HT1080 (cell line): ENCODE data around the gene ATE1. TPM values are rescaled to one million over a fixed set of nuclear protein-coding genes. Genes with fewer than 3 reads are reported as not detected.

Experiments
- DNase-seq: peaks from one replicate; pipeline ENCODE4 v3.0.0-alpha.2; 2015; ENCODE audit warnings: low read depth
- total RNA-seq: library from RNA; depleted of rRNA; stranded (reverse); fragments of >200 nt; shearing (Covaris generic); gene quantifications from 2 replicates; pipeline ENCODE4 v1.2.3, GENCODE V29; 2014

Gene ATE1
- total RNA-seq, 1 experiment from 2014 or later = 25.8 TPM

DNA sequence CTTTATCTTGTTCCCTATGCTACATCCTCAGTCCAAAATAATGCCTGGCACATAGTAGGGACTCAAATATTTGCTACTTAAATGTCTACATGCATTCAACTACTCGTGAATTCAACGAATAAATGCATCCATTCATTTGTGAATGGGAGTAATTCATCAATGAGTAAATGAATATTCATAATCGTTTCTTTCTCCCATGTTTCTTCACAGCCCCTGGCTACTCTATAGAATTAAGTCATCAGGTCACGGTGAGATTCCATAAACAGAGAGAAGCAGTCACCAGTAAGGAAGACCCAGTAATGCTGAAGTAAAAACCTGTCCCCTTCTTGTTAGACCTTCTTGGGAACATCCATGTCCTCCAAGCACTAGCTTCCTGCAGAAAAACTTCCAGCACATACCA, 48.4 kb downstream of the ATE1 start:
- DNase-seq = no peak

DNA sequence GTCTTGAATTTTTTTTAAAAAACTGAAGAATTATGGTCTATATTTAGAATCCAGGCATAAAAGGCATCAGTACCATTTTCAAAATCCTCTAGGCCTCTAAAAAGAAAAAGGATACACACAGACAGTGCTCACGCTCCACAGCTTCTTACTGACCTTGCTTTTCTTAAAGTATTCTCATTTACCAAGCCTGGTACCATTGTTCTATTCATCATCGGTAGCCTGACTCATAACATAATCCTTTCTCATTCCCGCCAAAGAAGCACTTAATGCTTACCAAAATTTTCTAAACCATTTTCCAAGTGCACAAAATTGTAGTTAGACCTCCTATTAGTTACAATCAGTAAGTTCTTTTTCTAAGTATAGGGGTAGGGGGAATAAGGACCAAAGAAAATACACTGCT, 54.6 kb downstream of the ATE1 start:
- peak; percentile 40 for DNase-seq

DNA sequence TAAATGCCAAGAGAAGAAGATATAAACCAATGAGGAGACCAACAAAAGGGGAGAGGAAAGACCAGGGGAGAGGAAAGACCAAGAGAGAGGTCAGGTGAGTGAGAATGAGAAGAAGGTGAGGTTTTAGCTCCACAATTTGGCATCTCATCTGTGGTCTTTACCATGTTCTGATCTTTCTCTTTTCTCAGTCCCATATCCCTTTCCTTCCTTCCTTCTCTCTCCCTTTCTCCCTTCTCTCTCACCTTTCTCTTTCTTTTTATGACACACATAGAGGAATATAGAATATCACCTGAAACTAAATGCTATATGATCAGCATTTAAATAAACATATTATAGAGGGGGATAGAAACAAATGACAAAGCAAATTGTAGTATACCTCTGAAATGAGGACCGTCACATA, 57.4 kb downstream of the ATE1 start:
- DNase-seq = no peak

DNA sequence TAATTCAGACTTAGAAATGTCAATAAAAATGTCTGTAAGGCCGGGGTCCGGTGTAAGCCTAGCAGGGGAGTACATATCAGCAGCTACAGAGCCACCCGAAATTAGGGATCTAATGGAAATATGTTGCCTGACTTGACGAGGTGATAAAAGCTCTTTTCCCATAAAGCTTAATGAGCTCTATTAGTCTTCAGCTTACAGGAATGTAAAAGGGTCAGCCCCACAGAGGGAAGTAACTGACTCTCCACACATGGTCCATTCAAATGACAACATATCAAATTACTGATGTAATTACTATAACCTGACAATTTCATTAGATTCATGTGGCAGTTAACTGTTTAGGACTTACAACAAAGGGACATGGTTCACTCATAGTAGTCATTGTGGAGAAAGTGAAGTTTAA, 62.3 kb downstream of the ATE1 start:
- no peak for DNase-seq

DNA sequence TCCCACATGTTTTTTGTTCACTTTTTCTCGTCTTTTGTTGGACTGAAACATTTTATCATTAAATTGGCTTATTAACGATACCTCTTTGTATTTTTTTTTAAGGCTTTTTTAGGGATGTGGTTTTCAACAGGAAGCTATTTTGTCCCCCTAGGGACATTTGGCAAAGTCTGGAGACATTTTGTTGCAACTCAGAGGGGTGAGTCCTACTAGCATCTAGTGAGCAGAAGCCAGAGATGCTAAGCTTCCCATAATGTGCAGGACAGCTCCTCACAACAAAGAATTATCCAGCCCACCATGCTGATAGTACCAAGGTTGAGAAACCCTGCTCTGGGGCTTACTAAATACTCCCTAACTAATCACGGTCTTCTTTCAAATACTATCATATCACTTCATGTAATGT, 63.2 kb downstream of the ATE1 start:
- DNase-seq = no peak

DNA sequence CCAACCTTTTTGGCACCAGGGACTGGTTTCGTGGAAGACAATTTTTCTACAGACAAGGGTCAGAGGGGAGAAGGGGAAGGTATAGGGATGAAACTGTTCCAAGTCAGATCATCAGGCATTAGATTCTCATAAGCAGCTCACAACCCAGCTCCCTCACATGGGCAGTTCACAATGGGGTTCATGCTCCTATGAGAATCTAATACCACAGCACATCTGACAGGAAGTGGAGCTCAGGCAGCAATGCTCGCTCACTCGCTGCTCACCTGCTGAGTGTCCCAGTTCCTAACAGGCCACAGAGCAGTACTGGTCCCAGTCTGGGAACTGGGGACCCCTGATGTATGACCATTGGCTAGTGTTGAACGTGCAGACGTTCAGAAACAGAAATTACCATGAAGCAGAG, 63.7 kb downstream of the ATE1 start:
- DNase-seq = peak; percentile 25

DNA sequence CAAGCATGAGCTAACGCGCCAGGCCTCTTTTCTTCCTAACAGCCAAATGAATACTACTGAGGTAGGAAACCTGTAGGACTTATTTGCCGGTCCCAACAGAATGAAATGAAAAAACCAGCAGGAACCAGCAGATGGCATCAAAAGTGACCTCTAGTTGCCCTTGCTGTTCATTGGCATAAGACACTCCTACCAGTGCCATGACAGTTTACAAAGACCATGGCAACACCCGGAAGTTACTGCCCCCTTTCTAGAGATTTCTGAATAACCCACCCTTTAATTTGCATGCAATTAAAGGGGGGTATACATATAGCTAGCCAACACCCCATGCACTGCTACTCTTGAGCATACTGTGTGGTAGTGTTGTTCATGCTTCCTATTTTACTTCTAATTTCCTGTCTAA, 65.2 kb downstream of the ATE1 start:
- peak; percentile 3 for DNase-seq

DNA sequence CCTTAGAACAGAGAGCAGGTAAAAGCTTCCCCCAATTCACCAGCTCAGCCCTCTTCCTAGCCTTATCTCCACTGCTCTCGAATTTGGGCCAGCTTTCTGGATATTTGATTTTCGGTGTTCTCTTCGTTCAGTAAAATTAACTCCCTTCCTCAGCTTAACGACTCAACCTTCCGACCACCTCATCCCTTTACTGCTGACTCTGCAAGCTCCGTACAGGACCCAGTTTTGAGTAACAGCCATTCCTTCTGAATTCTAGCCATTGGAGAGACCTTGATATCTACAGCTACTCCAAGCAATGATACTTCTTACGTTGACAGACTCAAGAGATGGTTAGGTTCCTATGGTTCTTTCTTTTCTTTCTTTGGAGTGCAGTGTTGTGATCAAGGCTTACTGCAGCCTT, 65.8 kb downstream of the ATE1 start:
- no peak for DNase-seq

DNA sequence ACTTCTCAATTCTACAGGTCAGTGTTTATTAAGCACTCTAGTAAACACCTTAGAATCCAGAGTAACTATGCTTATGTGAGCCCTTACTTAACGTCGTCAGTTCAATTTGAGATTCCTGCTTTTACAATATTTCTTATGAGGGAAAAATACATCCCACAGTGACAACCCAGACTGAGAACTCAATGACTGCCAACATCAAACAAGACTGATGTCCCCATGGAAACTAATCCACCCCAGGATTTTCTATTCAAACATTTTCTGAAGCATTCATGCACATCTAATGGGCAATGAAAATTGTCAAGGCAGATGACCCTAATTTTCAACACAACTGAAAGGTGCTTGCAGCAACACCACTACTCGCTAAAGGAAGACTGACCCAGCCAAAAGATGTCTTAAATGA, 67.0 kb downstream of the ATE1 start:
- no peak for DNase-seq

DNA sequence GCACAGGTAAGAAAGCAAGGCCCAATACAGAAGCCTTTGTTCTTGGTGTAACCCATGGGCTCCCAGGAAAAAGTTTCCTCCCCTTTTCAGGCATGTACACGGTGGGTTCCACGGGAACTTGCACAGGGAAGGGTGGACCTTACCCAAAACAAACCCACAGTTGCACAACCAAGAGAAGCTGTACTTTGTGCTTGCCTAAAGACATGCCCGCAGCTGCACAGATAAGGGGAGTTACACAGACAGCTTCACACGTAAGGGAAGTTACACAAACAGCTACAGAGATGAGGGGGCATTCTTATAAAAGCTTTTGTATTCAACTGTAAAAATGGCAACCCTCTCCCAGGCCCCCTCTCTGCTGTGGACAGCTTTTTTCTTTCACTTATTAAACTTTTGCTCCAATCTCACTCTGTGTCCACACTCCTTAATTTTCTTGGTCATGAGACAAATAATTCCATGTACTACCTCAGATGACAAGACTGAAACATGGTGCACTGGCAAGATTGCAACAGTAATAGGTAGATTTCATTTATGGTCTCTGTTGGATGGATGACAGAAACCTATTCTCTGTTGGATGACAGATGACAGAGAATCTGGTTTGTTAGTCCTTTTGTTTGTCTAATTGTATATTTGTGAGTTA, 72.9 kb downstream of the ATE1 start:
- DNase-seq = no peak

DNA sequence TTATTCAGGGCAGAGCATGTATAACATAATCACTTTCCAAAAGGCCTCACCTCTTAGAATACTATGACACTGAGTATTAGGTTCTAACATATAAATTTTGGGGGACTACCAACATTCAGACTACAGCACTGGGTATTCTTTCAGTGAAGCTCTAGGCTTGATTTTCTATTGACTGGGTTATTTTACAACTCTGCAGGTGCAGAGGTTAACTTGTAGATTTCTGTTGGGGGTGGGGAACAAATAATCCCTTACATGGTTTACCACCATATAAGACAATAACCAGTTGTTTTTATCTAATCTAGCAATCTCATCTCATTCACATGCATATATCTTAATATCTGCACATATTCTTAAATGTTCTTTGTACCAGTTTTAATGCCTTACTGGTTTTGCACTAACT, 73.9 kb downstream of the ATE1 start:
- DNase-seq = no peak

DNA sequence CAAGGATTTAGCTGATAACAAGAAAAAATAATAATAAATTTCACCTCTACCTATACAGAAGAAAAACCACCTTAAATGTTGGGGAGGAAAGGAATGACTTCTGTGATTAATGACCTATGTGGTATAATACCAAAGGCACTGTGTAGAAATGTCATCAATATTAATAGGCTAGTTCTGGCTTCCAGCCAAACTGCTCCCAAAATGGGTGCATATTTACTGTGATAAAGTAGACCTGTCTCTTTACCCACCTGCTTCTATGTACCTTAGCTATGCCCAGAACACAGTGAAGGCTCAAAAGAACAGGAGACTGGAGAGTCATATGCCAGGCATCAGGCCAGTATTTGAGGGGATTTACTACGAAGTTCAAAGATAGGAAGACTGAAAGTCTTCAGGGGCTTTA, 76.0 kb downstream of the ATE1 start:
- no peak for DNase-seq

DNA sequence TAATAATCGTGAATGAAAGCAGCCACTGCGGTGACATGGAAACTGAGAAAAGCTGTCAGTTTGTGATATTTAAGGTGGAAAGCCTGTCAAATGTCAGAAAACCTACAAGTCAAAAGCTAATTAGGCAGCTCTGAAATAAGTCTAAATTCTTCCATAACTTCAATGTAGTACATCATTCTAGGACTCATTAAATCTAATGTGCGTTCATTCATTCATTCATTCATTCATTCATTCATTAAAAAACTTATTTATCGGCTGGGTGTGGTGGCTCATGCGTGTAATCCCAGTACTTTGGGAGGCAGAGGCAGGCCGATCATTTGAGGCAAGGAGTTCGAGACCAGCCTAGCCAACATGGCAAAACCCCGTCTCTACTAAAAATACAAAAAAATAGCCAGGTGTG, 79.7 kb downstream of the ATE1 start:
- DNase-seq = no peak

DNA sequence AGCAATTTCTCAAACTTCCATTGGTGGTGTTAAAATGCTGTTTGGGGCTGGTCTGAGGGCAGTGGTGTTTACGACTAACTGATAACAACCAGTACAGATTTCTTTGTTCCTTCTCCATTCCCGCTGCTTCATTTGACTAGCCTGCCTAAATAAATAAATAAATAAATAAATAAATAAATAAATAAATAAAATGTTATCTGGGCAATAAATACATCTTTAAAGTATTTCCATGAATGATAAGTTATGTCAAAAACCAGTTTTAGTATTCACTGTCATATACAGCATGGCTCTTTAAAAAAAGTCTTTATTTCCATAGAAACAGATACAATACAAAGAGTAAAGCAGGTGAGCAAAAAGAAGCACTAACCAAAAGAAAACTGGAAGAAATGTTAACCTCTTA, 81.3 kb downstream of the ATE1 start:
- DNase-seq = no peak

DNA sequence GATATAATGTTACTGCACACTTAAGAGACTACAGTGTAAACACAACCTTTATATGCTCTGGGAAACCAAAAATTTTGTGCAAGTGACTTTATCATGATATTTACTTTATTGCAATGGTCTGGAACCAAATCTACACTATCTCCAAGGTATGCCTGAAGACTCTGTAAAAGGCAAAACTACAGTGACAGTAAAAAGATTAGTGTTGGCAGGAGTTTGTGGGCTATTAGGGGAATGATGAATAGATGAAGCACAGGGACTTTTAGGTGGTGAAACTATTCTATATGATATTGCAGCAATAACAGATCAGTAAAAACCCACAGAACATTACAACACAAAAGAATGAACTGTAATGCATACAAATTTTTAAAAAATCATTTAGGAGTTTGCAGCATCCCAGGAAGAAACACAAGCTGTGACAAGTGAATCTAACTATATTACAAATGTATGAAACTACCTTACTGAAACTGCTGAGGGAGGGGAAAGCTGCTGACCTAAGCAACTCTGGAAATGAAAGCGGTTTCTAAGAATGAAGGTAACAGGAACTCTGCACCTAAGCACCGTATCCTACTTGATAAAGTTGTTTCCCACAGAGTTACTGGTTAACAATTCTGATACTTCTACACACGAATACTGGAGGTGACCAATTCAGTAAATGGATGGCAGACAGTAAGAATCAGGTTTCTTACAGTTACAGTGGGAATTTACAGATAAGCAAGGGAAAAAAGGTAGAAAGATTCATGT, 82.6 kb downstream of the ATE1 start:
- no peak for DNase-seq

DNA sequence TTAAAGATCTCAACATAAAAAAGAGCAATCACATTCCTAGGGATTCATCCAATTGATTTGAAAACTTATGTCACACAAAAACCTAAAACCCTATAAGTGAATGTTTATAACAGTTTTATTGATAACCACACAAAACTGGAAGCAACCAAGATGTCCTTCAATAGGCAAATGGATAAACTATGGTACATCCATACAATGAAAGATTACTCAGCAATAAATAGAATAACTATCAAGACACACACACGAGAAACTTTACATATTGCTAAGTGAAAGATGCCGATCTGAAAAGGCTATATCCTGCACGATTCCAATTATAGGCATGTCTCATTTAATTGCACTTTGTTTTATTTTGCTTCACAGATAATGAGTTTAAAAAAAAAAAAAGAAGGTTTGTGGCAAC, 83.3 kb downstream of the ATE1 start:
- no peak for DNase-seq

DNA sequence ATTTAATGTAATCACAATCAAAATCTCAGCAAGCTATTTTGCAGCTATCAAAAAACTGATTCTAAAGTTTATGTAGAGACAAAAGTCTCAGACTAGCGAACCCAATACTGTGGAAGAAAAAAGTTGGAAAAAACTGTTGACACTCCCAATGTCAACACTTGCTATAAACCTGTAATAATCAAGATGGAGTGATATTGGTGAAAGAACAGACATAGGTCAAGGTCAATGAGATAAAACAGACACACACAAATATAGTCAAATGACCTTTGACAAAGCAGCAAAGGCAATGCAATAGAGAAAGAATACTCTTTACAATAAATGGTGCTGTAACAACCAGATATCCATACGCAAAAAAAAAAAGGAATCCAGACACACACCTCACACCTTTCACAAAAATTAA, 84.5 kb downstream of the ATE1 start:
- DNase-seq = no peak

DNA sequence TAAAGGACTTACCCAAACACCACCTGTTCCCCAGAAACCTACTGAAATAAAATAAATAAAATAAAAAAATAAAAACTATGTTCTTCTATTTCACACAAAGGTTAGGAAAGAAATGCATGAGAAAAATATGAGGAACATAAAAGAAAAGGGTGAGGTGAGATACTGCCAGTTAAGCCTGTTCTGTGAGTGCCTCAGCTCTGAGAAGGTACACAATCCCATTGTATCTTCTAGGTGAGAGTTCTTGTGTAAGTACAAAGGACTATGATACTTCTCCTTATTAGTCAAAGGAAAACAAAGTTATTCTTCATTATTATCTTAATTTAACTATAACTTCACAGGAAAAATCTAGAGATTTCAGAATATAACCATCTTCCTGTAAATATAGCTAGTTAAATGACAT, 86.0 kb downstream of the ATE1 start:
- DNase-seq = no peak

DNA sequence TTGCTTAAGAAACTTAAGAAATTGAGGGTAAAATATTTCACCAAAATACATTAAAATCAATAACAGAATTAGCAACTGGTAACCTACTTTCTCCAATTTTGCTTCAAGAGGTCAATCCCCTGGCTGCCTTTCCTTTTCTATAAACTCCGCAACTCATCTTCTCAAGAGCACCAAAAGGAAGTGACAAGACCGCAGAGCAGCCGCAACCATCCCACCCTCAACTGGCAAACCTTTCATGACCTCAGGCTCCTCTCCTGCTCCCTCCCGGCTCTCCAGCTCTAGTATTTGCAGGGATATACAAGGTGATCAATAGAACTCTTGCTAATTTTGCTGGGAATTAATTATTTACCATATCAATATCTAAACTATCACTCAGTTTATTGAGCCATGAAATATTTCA, 88.9 kb downstream of the ATE1 start:
- peak; percentile 50 for DNase-seq

DNA sequence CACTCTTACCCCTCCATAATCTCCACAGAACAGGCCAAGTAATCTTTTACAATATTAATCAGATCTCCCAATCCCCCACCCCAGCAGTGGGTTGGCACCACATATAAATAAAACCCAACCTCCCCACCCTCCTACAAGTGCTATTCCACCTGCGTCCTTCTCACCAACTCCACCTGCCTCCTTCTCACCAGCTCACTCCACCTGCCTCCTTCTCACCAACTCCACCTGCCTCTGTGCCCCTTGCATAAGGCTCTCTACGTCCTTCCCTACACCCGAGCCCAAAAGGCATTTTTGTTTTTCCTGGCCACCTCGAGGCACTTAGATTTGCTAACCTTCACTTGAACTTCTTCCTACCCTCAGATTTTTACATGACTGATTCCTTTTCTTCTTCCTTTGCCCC, 89.7 kb downstream of the ATE1 start:
- DNase-seq = no peak

DNA sequence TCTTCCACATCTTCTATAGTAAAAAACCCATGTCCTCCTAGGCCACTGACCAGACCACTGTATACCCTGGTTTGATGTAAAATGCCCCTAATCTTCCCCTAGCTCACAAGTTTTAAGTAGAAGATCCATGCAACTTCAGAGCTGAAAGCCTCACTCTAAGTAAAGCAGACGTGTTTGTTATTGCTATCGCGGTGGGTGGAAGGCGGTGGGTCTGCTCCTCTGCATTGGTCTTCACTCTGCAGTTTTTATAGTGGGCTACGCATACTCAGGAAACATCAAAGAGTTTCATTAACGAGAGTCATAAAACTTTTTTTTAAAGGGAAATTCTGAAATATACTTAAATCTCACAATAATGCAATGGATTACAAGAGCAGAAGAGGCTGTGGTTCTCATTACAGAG, 91.7 kb downstream of the ATE1 start:
- DNase-seq = no peak

DNA sequence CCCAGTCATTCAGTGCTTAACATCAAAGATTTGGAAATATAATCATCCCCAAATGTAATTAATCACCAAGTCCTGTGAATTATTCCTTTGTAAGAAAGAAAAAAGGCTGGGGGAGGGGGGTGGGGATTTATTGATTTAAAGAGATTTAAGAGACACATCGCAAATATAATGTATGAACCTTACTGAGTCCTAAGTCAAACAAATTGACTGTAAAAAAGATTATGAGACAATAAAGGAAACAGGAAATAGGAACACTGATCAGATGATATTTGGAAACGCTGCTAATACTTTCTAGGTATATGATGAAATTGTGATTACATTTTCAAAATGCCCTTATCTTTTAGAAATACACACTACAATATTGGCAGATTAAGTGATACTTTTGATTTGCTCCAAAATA, 92.5 kb downstream of the ATE1 start:
- DNase-seq = no peak

DNA sequence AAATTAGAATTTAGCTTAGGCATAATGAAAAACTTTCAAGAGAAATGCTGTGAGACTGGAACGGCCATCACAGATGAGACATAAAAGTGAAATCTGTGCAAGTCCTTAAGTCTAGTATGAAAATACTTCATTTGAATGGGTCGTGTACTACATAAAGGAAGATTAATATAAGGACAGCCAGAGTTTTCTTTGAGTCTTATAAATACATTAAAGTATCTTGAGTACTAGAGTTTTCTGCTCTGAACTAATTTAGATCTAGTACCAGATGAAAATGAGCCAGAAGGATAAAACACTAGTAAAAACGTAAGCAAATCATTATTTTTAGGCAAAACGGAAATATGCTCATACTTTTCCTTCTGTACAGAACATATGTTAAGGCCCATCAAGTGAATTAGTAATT, 93.1 kb downstream of the ATE1 start:
- no peak for DNase-seq

DNA sequence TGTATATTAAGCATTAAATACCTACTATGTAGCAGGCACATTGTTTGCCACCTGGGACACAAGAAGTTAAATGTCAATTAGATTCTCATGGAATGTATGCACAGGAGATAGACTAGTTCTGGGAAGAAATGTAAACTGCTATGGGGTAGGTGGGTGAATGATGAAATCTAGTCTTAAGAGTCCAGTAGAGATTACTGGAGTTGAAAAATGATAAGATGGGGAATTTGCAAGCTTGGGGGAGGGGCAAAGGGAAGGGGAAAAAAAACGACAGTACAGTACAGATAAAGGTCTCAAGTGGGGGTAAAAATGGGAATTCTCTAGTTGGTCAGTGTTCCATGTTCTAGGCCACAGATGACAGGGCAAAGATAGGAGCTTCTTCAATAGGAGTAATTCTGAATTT, 94.4 kb downstream of the ATE1 start:
- no peak for DNase-seq
